Measurements from ENCODE around the gene HDGFL2. TPM values are rescaled to one million over a fixed set of nuclear protein-coding genes. Genes with fewer than 3 reads are reported as not detected.

The HDGFL2 gene
- total RNA-seq, 1 donor from 2014 or later: 79.8 TPM

GRCh38 chr19:4516199-4516938 lies 44.3 kb downstream of the HDGFL2 start:
- TF ChIP-seq EZH2 (IDR thresholded peaks at IDR 0.05; ENCODE audit: insufficient read depth, low read length) (no peak), CTCF (IDR thresholded peaks at IDR 0.05; ENCODE audit: insufficient read depth, low read depth, low read length) (no peak)

GRCh38 chr19:4516939-4517300 lies 44.8 kb downstream of the HDGFL2 start:
- no peaks in the 10 kb centered on the region for H3K36me3 ChIP-seq (ENCODE audit: insufficient read depth, low read length)
- H3K27ac ChIP-seq (ENCODE audit: low read depth, low read length): no peak overlapping the region
- DNase-seq (ENCODE audit: low read depth) (no peak), FAIRE-seq (no peak)
- Mint-ChIP-seq H3K27ac (ENCODE audit: unreplicated experiment) (no peak overlapping the region), H3K9me3 (ENCODE audit: unreplicated experiment) (peaks cover 3% of the 10 kb centered on the region), H3K27me3 (ENCODE audit: low read depth, unreplicated experiment) (peaks cover 31% of the 10 kb centered on the region), H3K4me3 (ENCODE audit: unreplicated experiment) (no peak overlapping the region), H3K36me3 (ENCODE audit: low read depth, unreplicated experiment) (no peaks in the 10 kb centered on the region), H3K4me1 (ENCODE audit: low read depth, unreplicated experiment) (peaks cover 6% of the 10 kb centered on the region)
- TF ChIP-seq CTCF (IDR thresholded peaks at IDR 0.05; ENCODE audit: insufficient read depth, low read depth, low read length) (no peak), EZH2 (IDR thresholded peaks at IDR 0.05; ENCODE audit: insufficient read depth, low read length) (no peak)
- H3K79me2 ChIP-seq (ENCODE audit: insufficient read depth, low read length): no peaks in the 10 kb centered on the region
- H3K4me3 ChIP-seq (ENCODE audit: insufficient read depth, low read depth, low read length): no peak overlapping the region
- no peak overlapping the region for H3K9ac ChIP-seq (ENCODE audit: low read length)
- H2AFZ ChIP-seq (ENCODE audit: low read depth, low read length): no peak overlapping the region
- no peaks in the 10 kb centered on the region for H3K27me3 ChIP-seq (ENCODE audit: insufficient read depth, low read length)
- H3K4me2 ChIP-seq (ENCODE audit: low read length): no peak overlapping the region
- no peaks in the 10 kb centered on the region for H3K9me3 ChIP-seq (ENCODE audit: insufficient read depth, low read depth, low read length)
- H3K4me1 ChIP-seq (ENCODE audit: insufficient read depth, low read length): no peaks in the 10 kb centered on the region
- no peaks in the 10 kb centered on the region for H4K20me1 ChIP-seq (ENCODE audit: insufficient read depth, low read length)

More at GRCh38 chr19:4516199-4516938, 44.3 kb downstream of the HDGFL2 start:
- H3K27me3 ChIP-seq (ENCODE audit: insufficient read depth, low read length): no peaks in the 10 kb centered on the region
- no peaks in the 10 kb centered on the region for H3K79me2 ChIP-seq (ENCODE audit: insufficient read depth, low read length)
- H2AFZ ChIP-seq (ENCODE audit: low read depth, low read length): no peak overlapping the region
- no peaks in the 10 kb centered on the region for H3K9me3 ChIP-seq (ENCODE audit: insufficient read depth, low read depth, low read length)
- no peak overlapping the region for H3K9ac ChIP-seq (ENCODE audit: low read length)
- no peak overlapping the region for H3K4me3 ChIP-seq (ENCODE audit: insufficient read depth, low read depth, low read length)
- H4K20me1 ChIP-seq (ENCODE audit: insufficient read depth, low read length): no peaks in the 10 kb centered on the region
- peaks cover 3% of the 10 kb centered on the region for H3K9me3 Mint-ChIP-seq (ENCODE audit: unreplicated experiment)
- FAIRE-seq (no peak), DNase-seq (ENCODE audit: low read depth) (no peak)
- peaks cover 30% of the 10 kb centered on the region for H3K27me3 Mint-ChIP-seq (ENCODE audit: low read depth, unreplicated experiment)
- H3K4me3 Mint-ChIP-seq (ENCODE audit: unreplicated experiment): no peak overlapping the region
- no peak overlapping the region for H3K27ac ChIP-seq (ENCODE audit: low read depth, low read length)
- H3K4me1 Mint-ChIP-seq (ENCODE audit: low read depth, unreplicated experiment): peaks cover 2% of the 10 kb centered on the region
- no peak overlapping the region for H3K27ac Mint-ChIP-seq (ENCODE audit: unreplicated experiment)
- no peak overlapping the region for H3K4me2 ChIP-seq (ENCODE audit: low read length)
- no peaks in the 10 kb centered on the region for H3K36me3 Mint-ChIP-seq (ENCODE audit: low read depth, unreplicated experiment)
- no peaks in the 10 kb centered on the region for H3K36me3 ChIP-seq (ENCODE audit: insufficient read depth, low read length)
- no peaks in the 10 kb centered on the region for H3K4me1 ChIP-seq (ENCODE audit: insufficient read depth, low read length)

GRCh38 chr19:4517451-4518057 lies 45.5 kb downstream of the HDGFL2 start:
- Histone ChIP-seq H3K4me2 (ENCODE audit: low read length) (no peak overlapping the region), H3K27ac (ENCODE audit: low read depth, low read length) (no peak overlapping the region), H4K20me1 (ENCODE audit: insufficient read depth, low read length) (no peaks in the 10 kb centered on the region), H3K9ac (ENCODE audit: low read length) (no peak overlapping the region), H3K36me3 (ENCODE audit: insufficient read depth, low read length) (no peaks in the 10 kb centered on the region), H2AFZ (ENCODE audit: low read depth, low read length) (no peak overlapping the region), H3K4me3 (ENCODE audit: insufficient read depth, low read depth, low read length) (no peak overlapping the region), H3K79me2 (ENCODE audit: insufficient read depth, low read length) (no peaks in the 10 kb centered on the region), H3K9me3 (ENCODE audit: insufficient read depth, low read depth, low read length) (no peaks in the 10 kb centered on the region), H3K27me3 (ENCODE audit: insufficient read depth, low read length) (no peaks in the 10 kb centered on the region), H3K4me1 (ENCODE audit: insufficient read depth, low read length) (no peaks in the 10 kb centered on the region)
- DNase-seq (ENCODE audit: low read depth) (no peak), FAIRE-seq (no peak)
- no peak overlapping the region for H3K27ac Mint-ChIP-seq (ENCODE audit: unreplicated experiment)
- H3K9me3 Mint-ChIP-seq (ENCODE audit: unreplicated experiment): peaks cover 3% of the 10 kb centered on the region
- TF ChIP-seq CTCF (IDR thresholded peaks at IDR 0.05; ENCODE audit: insufficient read depth, low read depth, low read length) (no peak), EZH2 (IDR thresholded peaks at IDR 0.05; ENCODE audit: insufficient read depth, low read length) (no peak)
- peaks cover 32% of the 10 kb centered on the region for H3K27me3 Mint-ChIP-seq (ENCODE audit: low read depth, unreplicated experiment)
- peaks cover 6% of the 10 kb centered on the region for H3K4me1 Mint-ChIP-seq (ENCODE audit: low read depth, unreplicated experiment)
- no peak overlapping the region for H3K4me3 Mint-ChIP-seq (ENCODE audit: unreplicated experiment)
- no peaks in the 10 kb centered on the region for H3K36me3 Mint-ChIP-seq (ENCODE audit: low read depth, unreplicated experiment)
